Lung (tissue), 12 donors: ENCODE results near the gene GSTA4. TPM values are rescaled to one million over a fixed set of nuclear protein-coding genes. Genes with fewer than 3 reads are reported as not detected.
A peak's percentile ranks its signal among the peaks of the same experiment; 100 is the strongest.

Experiments
- ATAC-seq: fragments of 200-7000 bp; cut with Tn5 transposase; one replicate; pipeline ENCODE4 v1.9.1; 2020; ENCODE audit warnings: moderate number of reproducible peaks; ENCODE audit not compliant: insufficient read depth, low FRiP score
- DNase-seq, 3 donors: peaks; one replicate each; pipeline ENCODE4 v3.0.0-alpha.2; 2013 to 2017
- H3K27ac ChIP-seq, 2 donors: one replicate each; pipeline ENCODE4 v1.5.1; 2013; ENCODE audit warnings: mild to moderate bottlenecking in 2 of 2, moderate library complexity in 2 of 2, control low read depth in 1 of 2, inconsistent platforms in 1 of 2, low read depth in 1 of 2, low read length in 1 of 2
- H3K27me3 ChIP-seq, 3 donors: one replicate each; pipeline ENCODE4 v1.5.1; 2013; ENCODE audit warnings: low read length in 2 of 3; ENCODE audit not compliant: control insufficient read depth in 3 of 3, insufficient read depth in 3 of 3
- H3K36me3 ChIP-seq, 4 donors: one replicate each; pipeline ENCODE4 v1.5.1; 2013; ENCODE audit warnings: low read length in 4 of 4, mild to moderate bottlenecking in 1 of 4, moderate library complexity in 1 of 4; ENCODE audit not compliant: control insufficient read depth in 4 of 4, insufficient read depth in 4 of 4
- H3K4me1 ChIP-seq, 5 donors: one replicate each; pipeline ENCODE4 v1.5.1; 2013; ENCODE audit warnings: low read length in 5 of 5, mild to moderate bottlenecking in 2 of 5, moderate library complexity in 1 of 5; ENCODE audit not compliant: control insufficient read depth in 5 of 5, insufficient read depth in 5 of 5
- H3K4me3 ChIP-seq: one replicate; pipeline ENCODE4 v1.5.1; 2013; ENCODE audit warnings: mild to moderate bottlenecking, control low read depth, moderate library complexity
- H3K9ac ChIP-seq, 2 donors: one replicate each; pipeline ENCODE4 v1.5.1; 2013; ENCODE audit warnings: low read length in 2 of 2, control low read depth in 1 of 2; ENCODE audit not compliant: insufficient read depth in 1 of 2
- H3K9me3 ChIP-seq, 4 donors: one replicate each; pipeline ENCODE4 v1.5.1; 2013; ENCODE audit warnings: low read length in 3 of 4, mild to moderate bottlenecking in 1 of 4, moderate library complexity in 1 of 4; ENCODE audit not compliant: control insufficient read depth in 4 of 4, insufficient read depth in 3 of 4
- CTCF ChIP-seq: IDR thresholded peaks from 2 replicates; pipeline ENCODE4 v1.5.1; 2012; ENCODE audit warnings: mild to moderate bottlenecking; ENCODE audit errors: control extremely low read depth, extremely low read depth
- WGBS, 2 donors: extraction: QIAGEN DNeasy Blood & Tissue Kit; methylation state at CpG; one replicate each; pipeline ENCODE4 v1.1.7; 2013; 5-methylcytosine and 5-hydroxymethylcytosine counted together
- polyA plus RNA-seq, 2 donors: library from polyadenylated mRNA; stranded (reverse); fragments of 200-250 nt; gene quantifications; one replicate each; pipeline ENCODE4 v1.2.1, GENCODE V29; 2013
- total RNA-seq, 2 donors: library from RNA; depleted of rRNA in 1 of 2; stranded (reverse); fragments of >200 nt in 1 of 2; gene quantifications; one replicate each; pipeline ENCODE4 v1.2.1, GENCODE V29; 2014 to 2021
- donor health status: control.
- donor health status: control.
- donor health status: Bipolar disorder and iron deficiency.
- donor health status: healthy.
- donor health status: DM: yes; HTN: yes; CAD: no.

The GSTA4 gene
- total and polyA plus RNA-seq, 4 donors: 46.0 to 115 (median 89.2) TPM

DNA sequence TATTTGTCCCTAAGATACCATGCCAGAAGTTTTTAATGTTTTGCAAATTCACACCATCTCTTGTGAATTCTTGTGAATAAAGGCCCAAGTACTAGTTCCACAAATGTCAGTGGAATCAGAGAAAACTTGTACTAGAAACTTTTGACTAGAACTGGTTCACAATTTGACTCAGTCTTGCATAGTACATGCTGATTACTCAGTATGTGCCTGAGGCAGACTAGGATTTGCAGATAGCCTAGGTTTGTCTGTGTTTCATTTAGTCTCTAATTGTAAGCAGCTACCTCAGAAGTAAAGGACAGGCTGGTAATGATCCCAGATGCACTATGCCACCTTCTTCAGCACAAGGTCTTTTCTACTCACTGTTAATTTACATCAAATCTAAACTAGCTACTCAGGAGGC lies 34.2 kb upstream of the GSTA4 start:
- ATAC-seq: no peak
- TF ChIP-seq CTCF: no peak
- peaks cover 11 to 34% (median 23%) of the 10 kb centered on the region in 4 donors for H3K36me3 ChIP-seq

GRCh38 chr6:53028467-53028866 lies 33.4 kb upstream of the GSTA4 start:
- 81 to 92% methylated on average over 1 of the region's 1 CpG for WGBS, 2 donors
- no peak overlapping the region for H3K27ac ChIP-seq
- H3K9ac ChIP-seq: no peak overlapping the region
- H3K27me3 ChIP-seq: no peaks in the 10 kb centered on the region
- H3K4me3 ChIP-seq: no peak overlapping the region
- ATAC-seq (no peak), DNase-seq (no peak)
- no peaks in the 10 kb centered on the region for H3K9me3 ChIP-seq
- peaks cover 11 to 40% (median 26%) of the 10 kb centered on the region in 4 donors for H3K36me3 ChIP-seq
- H3K4me1 ChIP-seq: peaks cover 0 to 14% (median 3%) of the 10 kb centered on the region in 5 donors
- no peak for TF ChIP-seq CTCF

More for the DNA sequence above, 34.2 kb upstream of the GSTA4 start:
- H3K9ac ChIP-seq: no peak overlapping the region
- no peak overlapping the region for H3K4me3 ChIP-seq
- no peaks in the 10 kb centered on the region for H3K9me3 ChIP-seq
- H3K27me3 ChIP-seq: no peaks in the 10 kb centered on the region
- no peak for DNase-seq
- peaks cover 0 to 19% (median 8%) of the 10 kb centered on the region in 5 donors for H3K4me1 ChIP-seq
- no peak overlapping the region for H3K27ac ChIP-seq

DNA sequence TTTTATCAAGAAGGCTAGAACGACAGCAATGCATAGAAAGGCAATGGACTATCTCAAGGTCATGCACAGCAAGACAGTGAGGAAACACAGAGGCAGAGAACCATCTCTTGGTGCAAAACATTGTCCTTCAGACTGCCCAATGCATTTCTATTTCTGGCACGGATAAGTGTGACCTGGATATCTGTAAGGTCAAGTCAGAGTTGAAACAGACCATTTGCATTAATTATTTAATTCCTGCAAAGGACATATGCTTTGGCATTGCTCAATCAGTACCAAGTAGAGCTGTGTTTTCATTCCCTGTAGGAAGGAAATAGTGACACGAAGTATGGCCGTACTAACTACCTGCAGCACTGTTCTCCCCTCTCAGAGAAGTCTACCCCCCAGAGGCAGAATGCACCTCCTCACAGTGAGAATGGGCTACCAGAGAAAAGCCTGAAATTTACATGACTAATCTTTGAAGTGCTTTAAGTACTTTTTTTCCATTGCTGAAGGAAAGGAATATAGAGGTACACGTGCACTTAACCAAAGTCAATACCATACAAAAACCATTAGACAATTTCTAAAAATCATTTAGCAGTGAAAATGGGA lies 32.1 kb upstream of the GSTA4 start:
- Histone ChIP-seq H3K4me1 (peaks cover 0 to 8% (median 0%) of the 10 kb centered on the region in 5 donors), H3K36me3 (peaks cover 11 to 41% (median 24%) of the 10 kb centered on the region in 4 donors), H3K9ac (no peak overlapping the region), H3K9me3 (no peaks in the 10 kb centered on the region), H3K4me3 (no peak overlapping the region), H3K27ac (peak overlapping the region in 1 of 2 donors; percentile 4), H3K27me3 (no peaks in the 10 kb centered on the region)
- no peak for ATAC-seq
- no peak for DNase-seq
- no peak for TF ChIP-seq CTCF
- 83 to 90% methylated on average over 5 of the region's 5 CpGs for WGBS, 2 donors

DNA sequence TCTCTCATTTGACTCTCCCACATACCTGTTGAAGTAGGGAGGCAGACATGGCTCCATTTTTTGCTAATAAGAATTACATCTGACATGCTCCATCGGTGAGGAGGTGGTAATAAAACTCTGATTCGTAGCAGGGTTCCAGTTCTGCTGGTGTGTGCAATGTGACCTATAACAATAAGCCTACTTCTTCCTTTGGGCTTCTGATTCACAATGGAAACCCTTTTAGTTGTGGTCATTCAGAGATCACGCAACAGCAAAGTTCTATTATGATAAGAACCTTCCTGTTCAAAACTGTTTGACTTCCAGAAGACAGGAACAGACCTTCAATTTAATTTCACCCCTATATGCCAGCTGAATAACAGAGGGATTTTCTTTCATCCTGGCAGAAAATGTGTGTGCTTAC lies 31.4 kb upstream of the GSTA4 start:
- no peak for TF ChIP-seq CTCF
- ATAC-seq: no peak
- no peaks in the 10 kb centered on the region for H3K27me3 ChIP-seq
- DNase-seq: no peak
- H3K36me3 ChIP-seq: peaks cover 11 to 39% (median 22%) of the 10 kb centered on the region in 4 donors
- no peaks in the 10 kb centered on the region for H3K9me3 ChIP-seq
- H3K9ac ChIP-seq: no peak overlapping the region
- H3K4me3 ChIP-seq: no peak overlapping the region
- H3K27ac ChIP-seq: no peak overlapping the region
- H3K4me1 ChIP-seq: peaks cover 0 to 8% (median 0%) of the 10 kb centered on the region in 5 donors
- 93 to 96% methylated on average over 3 of the region's 3 CpGs for WGBS, 2 donors
